ENCODE results near the gene GLYATL1.

GLYATL1 gene

DNA sequence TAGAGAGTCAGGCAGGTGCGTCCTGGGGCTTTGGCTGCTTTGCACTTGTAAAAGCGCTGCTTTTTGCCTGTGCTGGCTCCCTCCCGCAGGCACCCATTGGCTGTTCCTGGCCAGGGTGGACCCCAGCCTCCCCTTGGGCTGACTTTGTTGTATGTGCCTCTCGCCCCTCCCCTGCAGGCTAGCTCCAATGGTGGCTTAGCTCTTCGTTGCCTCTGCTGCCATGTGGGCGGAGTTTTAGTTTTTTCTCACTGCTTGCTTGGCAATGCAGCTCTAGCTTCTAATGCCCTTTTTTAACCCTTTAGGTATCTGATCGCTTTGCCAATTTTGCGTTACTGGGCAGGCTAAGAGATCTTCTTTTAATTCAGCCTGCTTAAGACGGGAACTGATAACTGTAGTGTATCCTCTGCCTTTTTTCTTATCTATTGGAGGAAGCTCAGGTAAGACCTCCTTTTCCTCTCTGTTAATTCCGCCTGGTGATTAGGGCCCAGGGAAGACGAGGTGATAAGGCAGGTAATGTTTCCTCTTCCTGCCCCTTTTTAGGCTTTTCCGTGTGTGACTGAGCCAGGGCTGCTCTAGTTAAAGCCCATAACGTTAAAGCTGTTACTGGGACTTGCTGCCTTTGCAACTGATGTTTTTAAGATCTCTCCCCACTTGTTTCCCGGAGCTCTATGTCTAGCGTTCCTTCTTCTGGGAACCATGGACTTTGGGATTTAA is 11.7 kb upstream of the GLYATL1 start:
- DNase-seq, result peak; percentile 93

DNA sequence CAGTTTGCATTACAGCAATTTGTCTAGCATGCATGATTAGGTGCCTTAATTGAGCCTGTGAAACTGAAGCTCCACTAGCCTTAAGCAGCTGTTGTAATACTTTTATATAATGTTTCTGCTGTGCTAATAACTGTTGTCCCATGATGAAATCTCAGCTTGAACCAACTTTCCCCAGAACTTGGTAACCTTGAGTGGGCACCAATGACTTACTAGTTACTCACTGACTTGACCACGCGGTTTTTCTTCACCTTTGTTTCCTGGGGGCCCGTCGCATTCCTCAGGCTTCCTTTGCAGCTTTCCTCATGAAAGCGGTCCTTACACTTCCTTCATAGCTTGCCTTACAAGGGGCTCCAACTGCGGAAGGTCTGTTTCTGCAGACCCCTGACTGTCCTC is 11.2 kb upstream of the GLYATL1 start:
- DNase-seq, result no peak

DNA sequence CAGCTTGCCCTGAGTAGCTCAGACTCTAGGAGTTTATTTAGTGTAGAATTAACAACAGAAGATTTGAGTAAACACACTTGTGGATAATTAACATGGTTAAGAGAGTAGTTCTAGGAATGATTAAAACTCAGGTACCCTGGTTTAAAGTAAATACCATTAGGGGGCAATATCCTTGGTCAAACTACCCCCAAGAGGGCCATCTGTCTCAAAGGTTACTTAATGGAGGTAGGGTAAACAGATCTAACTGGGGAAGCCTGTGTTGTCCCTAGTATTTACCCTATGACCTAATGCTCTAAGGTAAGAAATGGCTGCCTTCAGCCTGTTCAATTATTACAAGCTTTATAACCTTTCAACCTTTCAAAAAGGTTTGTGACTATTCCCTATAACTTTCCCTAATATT is 10.6 kb upstream of the GLYATL1 start:
- peak; percentile 67 for DNase-seq

DNA sequence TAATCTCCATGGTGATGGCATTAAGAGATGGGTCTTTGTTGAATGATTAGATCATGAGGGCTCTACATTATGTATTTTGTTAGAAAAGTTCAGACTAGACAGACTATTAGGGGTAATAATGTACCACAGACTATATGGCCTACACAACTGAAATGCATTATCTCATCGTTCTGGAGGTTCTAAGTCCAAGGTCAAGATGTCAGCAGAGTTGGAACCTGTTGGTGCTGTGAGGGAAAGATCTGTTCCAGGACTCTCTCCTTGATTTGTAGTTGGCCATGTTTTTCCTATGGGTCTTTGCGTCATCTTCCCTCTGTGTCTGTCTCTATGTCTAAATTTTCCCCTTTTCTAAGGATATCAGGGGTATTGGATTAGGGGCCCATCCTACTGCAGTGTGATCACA is 8.4 kb upstream of the GLYATL1 start:
- DNase-seq, result no peak

DNA sequence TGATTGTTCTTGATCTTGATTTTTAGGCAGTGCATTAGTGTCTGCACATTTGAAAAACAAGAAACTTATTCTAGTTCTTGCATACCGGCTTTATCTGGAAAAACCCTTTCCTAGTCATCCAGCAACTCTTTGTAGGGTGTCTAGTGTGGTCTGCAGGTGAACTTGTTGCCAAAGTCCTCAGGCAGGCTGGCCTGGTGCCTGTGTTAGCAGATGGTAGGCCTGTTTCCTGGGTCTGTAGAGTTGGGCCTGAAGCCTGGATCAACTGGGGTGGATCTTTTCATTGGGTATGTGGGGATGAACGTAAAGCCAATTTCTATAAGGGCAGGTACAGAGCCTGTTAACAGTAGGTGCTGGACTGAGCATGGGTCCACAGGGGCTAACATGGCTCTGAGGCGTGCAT is 5.6 kb upstream of the GLYATL1 start:
- peak; percentile 19 for DNase-seq

DNA sequence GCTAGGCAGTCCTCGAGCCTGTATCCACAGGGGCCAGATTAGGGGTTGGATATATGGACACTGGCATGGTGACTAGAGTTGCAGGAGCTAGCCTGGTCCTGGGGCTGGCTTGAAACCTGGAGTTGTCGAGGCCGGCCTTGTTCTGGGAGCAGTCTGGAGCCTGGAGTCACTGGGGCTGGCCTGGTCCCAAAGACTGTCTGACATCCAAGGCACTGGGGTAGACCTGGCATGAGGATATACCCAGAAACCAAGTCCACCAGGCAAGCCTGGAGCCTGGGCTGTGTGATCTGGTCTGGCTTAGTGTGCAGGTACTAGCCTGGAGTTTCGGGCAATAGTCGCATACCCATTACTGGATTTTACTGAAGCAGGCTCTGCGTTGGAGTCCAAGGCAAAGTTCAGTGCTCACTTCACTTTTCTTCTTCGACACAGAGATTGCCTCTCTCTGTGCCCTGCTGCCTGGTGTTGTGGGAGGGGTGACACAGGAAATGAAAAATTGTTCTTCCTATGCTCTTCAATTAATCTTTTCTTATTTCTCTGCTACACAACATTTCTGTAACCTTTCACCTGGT is 4.3 kb upstream of the GLYATL1 start:
- no peak for DNase-seq

DNA sequence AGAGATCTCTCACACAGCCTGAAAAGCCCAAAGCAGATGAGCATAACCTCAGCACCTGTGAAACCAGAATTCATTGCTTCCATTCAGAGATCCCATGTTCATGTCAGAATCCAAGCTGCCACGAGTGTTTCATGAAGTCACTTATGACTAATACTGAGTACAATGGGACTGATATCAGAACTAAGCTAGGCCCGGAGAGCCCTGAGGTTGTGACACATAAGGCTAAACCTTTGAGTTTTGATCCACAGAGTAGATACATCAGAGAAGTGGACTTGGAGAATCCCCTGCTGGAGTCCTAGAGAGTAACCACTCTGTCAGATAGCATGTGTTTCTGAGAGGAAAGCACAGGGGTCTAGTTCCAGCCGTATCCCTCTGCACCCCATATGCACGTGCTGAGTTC is 890 bp upstream of the GLYATL1 start:
- DNase-seq, result no peak

DNA sequence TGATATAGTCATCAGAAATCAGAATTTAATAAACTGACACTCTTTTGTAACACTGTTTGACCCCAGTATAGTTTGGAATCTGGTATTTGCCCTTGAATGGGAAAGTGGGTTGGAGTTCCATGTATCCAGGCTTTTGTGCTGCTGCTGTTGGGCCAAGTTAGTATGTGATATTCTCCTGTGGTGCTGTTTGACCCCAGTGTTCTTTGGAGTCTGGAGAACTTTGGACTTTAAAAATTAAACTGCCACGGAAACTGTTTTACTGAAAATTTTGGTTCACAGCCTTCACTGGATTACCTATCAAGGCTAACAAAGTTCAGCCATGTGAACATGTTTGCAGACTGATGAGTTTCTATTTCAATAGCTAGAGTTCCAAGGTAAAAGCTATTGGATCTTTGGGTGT is 740 bp downstream of the GLYATL1 start:
- DNase-seq, result no peak

DNA sequence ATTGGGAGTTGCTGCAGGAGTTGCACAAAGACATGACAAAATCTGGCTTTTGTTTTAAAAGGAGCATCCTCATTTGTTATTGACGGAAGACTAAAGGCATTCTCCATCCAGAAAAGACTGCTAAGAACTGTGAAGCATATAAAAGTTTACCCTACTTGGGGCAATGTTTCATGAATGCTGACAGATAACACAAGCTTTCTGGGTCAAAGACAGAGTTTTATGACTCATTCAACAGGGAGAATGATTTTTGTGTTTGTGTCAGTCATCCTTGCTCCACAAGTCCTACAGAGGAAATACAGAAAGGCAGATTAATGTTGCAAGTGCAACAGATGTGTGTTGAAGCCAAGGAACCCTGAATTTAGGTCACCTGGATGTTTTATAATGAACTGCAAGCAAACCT is 2.5 kb downstream of the GLYATL1 start:
- no peak for DNase-seq

DNA sequence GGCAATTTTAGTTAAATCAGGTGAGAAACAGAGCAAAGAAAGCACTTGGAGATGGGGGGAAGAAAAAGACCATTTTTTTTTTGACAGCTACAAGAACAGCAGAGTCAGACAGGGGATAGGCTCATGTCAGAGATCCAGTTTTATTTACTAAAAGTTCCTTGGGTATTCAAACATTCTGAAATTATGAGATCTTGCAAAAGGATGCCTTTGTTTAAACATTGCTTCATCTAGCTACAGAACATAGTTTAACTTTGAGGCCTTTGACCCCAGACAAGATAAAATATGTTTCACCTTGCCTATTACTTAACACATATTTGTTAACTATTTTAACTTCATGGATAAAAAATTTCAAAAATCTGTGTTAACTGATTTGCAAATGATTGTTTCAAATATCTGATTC is 6.4 kb downstream of the GLYATL1 start:
- no peak for DNase-seq

DNA sequence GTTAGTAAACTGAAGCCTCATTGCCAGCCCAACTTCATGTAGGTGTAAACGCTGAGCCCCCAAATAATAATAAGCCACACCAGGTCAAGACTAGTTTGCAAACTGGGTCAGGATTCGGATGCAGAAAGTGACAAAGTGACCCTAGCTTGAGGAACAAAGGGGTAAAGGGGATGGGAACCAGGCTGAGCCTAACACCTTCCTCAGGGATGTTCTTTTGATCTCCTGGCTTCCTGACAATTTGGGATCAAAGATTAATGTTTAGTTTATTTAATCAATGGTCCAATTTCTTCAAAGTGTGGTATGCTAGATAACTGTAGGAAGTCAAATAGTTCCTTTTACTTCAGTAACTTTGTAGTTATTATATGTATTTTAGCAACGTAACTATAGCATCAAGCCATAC is 9.9 kb downstream of the GLYATL1 start:
- no peak for DNase-seq

DNA sequence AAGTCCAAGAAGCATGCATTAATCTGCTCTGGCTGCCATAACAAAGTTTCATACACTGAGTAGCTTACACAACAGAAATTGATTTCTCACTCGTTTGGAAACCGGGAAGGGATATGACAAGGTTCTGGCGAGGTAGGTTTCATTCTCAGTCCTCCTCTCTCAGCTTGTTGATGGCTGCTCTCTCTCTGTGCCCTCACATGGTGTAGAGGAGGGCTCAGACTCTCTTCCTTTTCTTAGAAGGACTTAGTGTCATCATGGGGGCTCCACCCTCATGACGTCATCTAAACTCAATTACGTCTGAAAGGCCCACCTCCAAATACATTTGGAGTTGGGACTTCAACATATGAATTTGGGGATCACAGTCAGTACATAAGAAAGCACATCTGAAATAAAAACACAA is 18.6 kb downstream of the GLYATL1 start:
- DNase-seq, result no peak

DNA sequence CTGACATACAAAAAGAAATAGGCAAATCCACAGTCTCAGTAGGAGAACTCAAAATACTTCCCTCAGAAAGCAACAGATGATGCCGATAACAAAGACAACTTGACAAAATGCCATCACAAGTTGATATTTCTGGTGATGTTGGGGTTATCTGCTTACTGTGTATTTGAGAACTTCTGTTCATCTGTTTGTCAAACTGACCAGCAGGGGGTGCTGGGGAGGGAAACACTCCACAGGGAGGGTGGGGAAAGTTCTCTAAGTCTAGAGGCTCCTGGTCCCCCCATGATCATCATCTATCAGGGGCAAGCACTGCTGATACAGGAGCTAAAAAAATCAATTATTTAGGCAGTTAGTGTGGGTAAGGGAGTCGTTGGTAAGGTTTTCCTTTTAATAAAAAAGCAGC is 19.2 kb downstream of the GLYATL1 start:
- DNase-seq, result no peak

DNA sequence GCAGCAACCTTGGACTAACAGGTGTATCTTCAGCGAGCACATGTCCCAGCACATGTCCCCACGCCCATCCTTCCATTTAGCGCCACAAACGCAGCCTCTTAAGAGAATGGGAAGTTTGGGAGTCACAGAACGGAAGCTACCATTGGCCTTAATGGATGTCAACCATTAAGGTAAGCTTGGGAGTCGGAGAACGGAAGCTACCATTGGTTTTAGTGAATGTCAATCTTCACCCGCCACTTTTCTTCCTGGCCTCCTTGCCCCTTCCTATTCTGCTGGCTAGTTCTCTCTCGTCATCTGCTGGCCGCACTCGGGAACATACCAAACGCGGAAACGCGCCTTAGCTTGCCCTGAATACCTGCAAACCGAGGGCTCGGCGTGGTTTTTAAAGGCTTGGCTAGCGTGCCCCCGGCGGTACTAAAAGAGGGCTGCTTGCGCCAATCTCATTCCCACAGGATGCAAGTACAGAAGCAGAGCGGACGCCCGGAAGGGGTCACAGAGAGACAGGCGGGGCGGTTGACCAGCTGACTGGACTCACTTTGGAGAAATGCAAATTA is 24.3 kb downstream of the GLYATL1 start:
- no peak for DNase-seq

DNA sequence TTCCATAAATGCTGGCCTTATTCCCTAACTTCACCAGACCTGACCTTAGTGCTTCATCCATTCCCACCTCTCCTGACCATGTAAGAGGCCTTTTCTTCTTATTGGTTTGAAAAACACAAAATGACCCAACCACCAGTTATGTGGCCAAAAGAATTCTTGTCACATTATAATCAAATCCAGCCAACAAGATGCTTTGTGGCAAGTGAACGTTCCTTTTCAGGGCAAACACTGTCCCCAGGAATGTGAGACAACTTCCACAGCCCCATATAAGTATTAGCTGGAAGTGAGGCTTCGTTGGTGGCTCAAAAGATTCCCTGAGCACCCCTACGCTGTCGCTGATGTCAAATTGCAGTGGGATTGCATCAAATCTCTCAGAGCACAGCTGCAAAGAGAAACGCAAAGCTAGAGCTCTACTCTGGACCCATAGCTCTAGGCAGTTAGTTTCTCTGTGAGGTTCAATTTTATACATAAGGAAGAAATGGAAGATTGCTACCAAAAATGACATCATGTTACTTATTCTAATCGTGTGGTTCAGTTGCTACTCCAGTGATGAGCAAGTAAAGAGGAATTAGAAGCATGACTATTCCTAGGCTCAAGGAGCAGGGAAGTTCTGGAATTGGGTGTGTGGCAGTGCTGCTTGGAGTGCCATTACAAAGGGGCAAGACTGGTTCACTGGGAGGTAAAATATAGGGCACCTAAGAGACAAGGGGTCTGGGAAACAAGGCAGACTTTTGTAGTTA is 26.1 kb downstream of the GLYATL1 start:
- DNase-seq, result no peak

DNA sequence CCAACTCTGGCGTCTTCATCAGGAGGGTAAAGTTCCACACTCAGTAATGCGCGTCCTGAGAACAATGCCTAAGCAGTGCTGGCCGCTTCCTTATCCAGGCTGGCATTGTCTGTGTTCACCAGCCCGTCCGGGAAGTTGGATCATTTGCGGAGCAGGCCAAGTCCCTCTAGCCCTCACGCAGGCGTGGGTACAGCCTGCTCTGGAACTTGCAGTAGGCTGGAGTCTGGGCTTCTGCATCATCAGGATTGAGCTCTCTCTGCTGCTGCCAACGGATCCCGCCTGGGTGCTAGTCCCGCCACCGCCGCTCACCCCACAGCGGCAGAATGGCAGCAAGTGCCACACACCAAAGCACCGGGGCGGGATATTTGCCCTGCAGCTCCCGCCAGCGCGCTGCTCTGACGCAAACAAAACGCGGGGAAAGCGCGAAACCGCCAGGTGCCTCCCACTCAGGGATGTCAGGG is 29.0 kb downstream of the GLYATL1 start:
- no peak for DNase-seq

DNA sequence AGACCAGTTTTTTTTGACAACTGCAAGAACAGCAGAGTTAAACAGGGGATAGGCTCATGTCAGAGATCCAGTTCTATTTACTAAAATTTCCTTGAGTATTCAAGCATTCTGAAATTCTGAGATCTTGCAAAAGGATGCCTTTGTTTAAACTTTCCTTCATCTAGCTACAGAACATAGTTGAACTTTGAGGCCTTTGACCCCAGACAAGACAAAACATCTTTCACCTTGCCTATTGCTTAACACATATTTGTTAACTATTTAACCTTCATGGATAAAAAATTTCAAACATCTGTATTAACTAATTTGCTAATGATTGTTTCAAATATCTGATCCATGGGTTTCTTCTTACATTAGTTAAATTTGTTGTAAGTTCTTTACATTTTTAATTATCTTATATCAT is 38.2 kb downstream of the GLYATL1 start:
- no peak for DNase-seq

DNA sequence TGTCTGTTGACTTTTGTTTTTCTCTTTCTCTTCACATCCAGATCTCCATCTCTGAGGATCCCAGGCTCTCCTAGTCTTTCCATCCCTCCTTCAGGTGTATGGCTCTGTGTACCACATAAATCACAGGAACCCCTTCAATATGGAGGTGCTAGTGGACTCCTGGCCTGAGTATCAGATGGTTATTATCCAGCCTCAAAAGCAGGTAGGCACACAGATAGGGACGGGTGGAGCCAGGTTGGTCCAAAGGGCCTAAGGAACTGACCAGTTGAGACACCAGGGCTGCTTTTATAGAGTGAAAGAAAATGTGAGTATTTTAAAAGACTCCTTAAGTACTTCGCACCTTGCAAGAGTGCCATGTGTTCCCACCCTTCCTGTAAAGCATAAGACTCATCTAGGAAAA is 39.9 kb downstream of the GLYATL1 start:
- no peak for DNase-seq

DNA sequence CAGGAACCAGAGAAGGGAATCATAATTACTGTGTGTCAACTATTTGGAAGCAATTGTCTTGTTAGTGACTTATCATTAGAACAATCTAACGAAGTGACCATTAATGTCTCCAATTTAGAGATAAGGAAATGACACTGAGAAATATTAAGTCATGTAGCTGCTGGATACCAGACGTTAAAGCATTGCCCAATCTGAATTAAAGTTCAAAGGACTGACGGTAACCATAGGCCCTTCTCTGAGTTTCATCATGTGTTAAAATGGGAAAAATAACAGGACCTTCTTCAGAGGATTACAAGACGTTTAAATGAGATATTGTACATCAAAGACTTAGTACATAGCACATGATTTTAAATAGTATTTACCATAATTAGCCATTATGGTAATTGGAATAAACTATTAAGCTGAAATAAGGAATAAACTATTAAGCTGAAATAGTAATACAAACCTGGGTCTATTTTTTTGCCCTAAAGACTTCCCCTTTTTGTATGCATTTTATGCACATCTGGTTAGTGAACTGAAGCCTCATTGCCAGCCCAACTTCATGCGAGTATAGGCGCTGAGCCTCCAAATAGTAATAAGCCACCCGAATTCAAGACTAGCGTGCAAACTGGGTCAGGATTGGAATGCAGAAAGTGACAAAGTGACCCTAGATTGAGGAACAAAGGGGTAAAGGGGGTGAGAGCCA is 41.0 kb downstream of the GLYATL1 start:
- no peak for DNase-seq

DNA sequence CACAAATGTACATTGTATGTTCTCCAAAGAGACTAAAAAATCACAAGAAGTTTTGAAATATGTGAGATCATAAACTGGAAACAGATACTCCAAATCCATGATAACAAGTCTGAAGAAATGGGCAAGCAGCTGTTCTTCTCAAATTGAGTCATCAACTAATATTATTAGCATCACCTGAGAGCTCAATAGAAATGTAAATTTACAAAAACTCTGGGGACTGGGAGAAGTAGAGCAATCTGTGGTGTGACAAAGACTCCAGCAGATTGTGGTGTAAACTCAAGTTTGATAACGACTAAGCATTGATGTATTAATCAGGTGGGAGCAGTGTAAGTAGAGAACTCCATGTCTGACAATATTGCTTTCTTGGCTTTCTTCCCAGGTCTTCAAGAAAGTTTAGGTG is 53.2 kb downstream of the GLYATL1 start:
- DNase-seq, result no peak

DNA sequence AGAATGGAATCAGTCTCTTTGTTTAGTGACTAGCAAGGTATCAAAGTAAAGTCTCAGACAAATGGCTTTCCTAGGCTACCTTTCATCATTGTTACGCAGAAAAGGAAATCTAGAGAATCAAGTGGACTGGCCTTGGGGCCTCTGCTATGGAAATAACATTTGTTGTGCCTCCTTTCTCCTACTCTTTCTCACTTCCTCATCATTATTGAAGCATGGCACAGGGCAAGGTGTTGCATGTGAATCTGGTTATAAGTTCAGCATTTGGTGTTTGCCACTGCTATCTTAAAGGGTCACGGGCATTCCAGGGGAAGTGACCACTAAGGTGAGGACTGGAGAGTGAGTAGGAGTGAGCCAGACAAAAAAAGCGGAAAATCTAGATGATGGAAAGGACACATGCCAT is 54.9 kb downstream of the GLYATL1 start:
- no peak for DNase-seq

DNA sequence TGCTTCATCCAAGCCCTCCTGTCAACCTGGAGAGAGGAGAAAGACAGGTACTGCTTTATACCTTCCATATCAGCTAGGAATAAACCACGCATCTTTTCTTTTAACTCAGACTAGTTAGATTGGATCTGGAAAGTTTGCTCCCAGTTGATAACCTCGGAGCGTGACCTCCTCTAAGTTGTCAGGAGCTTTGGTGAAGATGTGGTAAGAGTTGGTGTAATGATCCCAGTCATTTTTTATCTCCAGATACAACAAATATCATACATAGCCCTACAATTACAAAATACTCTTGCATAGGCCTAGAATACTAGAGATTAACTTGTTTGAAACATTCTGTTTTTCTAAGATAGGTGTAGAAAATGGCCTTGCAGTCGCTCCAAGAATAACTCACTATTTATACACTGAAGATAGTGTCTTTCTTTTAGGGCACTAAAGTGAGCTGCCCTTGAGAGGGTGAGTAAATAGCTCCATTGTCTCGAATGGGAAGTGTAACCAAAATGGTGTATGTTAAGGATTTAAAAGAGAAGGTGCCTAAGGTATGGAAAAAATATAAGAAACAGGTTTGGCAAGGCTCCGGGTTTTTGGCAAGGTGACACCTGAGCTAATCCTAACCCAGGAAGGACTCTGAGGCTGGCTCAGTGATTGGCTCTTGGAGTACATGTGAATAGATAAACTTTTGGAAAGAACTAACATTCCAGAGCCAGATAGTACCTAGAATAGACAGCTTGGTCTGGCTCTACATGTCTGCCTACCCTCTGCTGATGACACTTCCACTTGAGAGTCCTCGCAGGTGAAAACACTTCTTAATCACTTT is 59.4 kb downstream of the GLYATL1 start:
- no peak for DNase-seq

DNA sequence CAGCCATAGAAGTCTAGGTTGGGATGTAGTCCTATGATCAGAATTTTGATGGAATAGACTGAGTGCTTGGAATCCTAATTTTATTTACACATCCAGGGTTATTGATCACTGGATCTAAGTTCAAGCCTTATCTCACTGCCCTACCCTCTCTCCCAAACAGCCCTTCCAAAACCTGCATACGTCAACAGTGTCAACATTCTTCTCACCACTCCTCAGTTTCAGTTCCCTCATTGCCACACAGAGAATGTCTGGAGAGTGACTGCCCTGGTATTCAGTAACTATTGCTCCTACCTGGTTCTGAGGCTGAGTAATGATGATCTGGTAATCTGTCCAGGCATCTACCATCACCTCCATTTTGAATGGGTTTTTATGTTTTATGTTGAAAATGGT is 60.0 kb downstream of the GLYATL1 start:
- DNase-seq, result no peak

All from NCI-H2029 treated with DMSO at 0.1 percent for 48 hours (cell line).